H1 (cell line): ENCODE results near the gene ZNF526.

ENCODE experiments used
- CBX5 ChIP-seq: fragments of 300-800, 300-1000 bp; sonication (generic); IDR thresholded peaks from 2 replicates; pipeline ENCODE4 v1.7.1; 2016; ENCODE audit warnings: antibody characterized with exemption, low read length, low read depth
- CEBPB ChIP-seq: IDR thresholded peaks from 2 replicates; pipeline ENCODE4 v1.6.1; 2012; ENCODE audit warnings: low read depth, low read length
- CHD1 ChIP-seq: IDR thresholded peaks from 2 replicates; pipeline ENCODE4 v1.6.1; 2012; ENCODE audit warnings: low read depth, low read length, improper control_type of control experiment
- CHD2 ChIP-seq: IDR thresholded peaks from 2 replicates; pipeline ENCODE4 v1.6.1; 2012; ENCODE audit warnings: low read length, improper control_type of control experiment
- EP300 ChIP-seq, 2 experiments: IDR thresholded peaks; 1 replicate in 1 of 2; 2 replicates in 1 of 2; pipeline ENCODE4 v1.6.1; 2011 to 2012; ENCODE audit warnings: low read depth in 2 of 2, low read length in 2 of 2, mild to moderate bottlenecking in 2 of 2, borderline replicate concordance in 1 of 2, inconsistent platforms in 1 of 2, moderate library complexity in 1 of 2
- EZH2 ChIP-seq: fragments of 200-600 bp; sonication (generic); IDR thresholded peaks from 2 replicates; pipeline ENCODE4 v1.7.1; 2012; ENCODE audit warnings: low read depth, mild to moderate bottlenecking, moderate library complexity, low read length, inconsistent platforms; ENCODE audit not compliant: severe bottlenecking
- GTF2F1 ChIP-seq: IDR thresholded peaks from 2 replicates; pipeline ENCODE4 v1.6.1; 2012; ENCODE audit warnings: low read depth, low read length, improper control_type of control experiment, borderline replicate concordance
- MAFK ChIP-seq: IDR thresholded peaks from 2 replicates; pipeline ENCODE4 v1.6.1; 2012; ENCODE audit warnings: low read depth, mild to moderate bottlenecking, improper control_type of control experiment, low read length
- POLR2A ChIP-seq, 2 experiments: IDR thresholded peaks; 1 replicate in 1 of 2; 2 replicates in 1 of 2; pipeline ENCODE4 v1.6.1; 2011; ENCODE audit warnings: low read depth in 2 of 2, low read length in 2 of 2, mild to moderate bottlenecking in 2 of 2; ENCODE audit errors: control extremely low read depth in 1 of 2
- POLR2AphosphoS5 ChIP-seq: IDR thresholded peaks from 2 replicates; pipeline ENCODE4 v1.6.1; 2011; ENCODE audit warnings: low read depth, low read length
- SIN3A ChIP-seq, 2 experiments: IDR thresholded peaks in 1 of 2; conservative IDR thresholded peaks in 1 of 2; 2 replicates each; pipeline ENCODE4 v1.6.1; 2011 to 2012; ENCODE audit warnings: low read length in 2 of 2, improper control_type of control experiment in 1 of 2, low read depth in 1 of 2, mild to moderate bottlenecking in 1 of 2
- TEAD4 ChIP-seq: IDR thresholded peaks from 2 replicates; pipeline ENCODE4 v1.6.1; 2012; ENCODE audit warnings: low read depth, low read length, inconsistent platforms, mixed read lengths
- YY1 ChIP-seq: IDR thresholded peaks from 2 replicates; pipeline ENCODE4 v1.6.1; 2011; ENCODE audit warnings: low read depth, mild to moderate bottlenecking, low read length
- TF ChIP-seq, protein P1 (sequence below), 3 experiments: IDR thresholded peaks; 1 replicate in 2 of 3; 2 replicates in 1 of 3; pipeline versions ENCODE4 v1.5.1 to v1.6.1; 2011; ENCODE audit warnings: low read length in 3 of 3, mild to moderate bottlenecking in 3 of 3, inconsistent platforms in 2 of 3, low read depth in 1 of 3, moderate library complexity in 1 of 3; ENCODE audit not compliant: insufficient read depth in 1 of 3; ENCODE audit errors: control extremely low read depth in 1 of 3

GRCh38 chr19:42274065-42274682, 54.1 kb downstream of the ZNF526 start:
- TF ChIP-seq YY1 (no peak), CEBPB (no peak), POLR2AphosphoS5 (no peak), POLR2A (IDR thresholded peaks at IDR 0.05; ENCODE audit: control extremely low read depth in 1 of 2, low read depth in 2 of 2, low read length in 2 of 2) (no peak), TEAD4 (no peak), SIN3A (conservative IDR thresholded peaks at IDR 0.05 in 1 of 2, IDR thresholded peaks at IDR 0.05 in 1 of 2; ENCODE audit: low read depth in 1 of 2, low read length in 2 of 2) (no peak), EZH2 (no peak), CHD2 (no peak), CHD1 (no peak), GTF2F1 (no peak), EP300 (IDR thresholded peaks at IDR 0.05; ENCODE audit: borderline replicate concordance in 1 of 2, low read depth in 2 of 2, low read length in 2 of 2) (no peak), CBX5 (no peak), MAFK (no peak)
- TF ChIP-seq, protein P1, sequence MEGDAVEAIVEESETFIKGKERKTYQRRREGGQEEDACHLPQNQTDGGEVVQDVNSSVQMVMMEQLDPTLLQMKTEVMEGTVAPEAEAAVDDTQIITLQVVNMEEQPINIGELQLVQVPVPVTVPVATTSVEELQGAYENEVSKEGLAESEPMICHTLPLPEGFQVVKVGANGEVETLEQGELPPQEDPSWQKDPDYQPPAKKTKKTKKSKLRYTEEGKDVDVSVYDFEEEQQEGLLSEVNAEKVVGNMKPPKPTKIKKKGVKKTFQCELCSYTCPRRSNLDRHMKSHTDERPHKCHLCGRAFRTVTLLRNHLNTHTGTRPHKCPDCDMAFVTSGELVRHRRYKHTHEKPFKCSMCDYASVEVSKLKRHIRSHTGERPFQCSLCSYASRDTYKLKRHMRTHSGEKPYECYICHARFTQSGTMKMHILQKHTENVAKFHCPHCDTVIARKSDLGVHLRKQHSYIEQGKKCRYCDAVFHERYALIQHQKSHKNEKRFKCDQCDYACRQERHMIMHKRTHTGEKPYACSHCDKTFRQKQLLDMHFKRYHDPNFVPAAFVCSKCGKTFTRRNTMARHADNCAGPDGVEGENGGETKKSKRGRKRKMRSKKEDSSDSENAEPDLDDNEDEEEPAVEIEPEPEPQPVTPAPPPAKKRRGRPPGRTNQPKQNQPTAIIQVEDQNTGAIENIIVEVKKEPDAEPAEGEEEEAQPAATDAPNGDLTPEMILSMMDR (IDR thresholded peaks at IDR 0.05; ENCODE audit: control extremely low read depth in 1 of 3, insufficient read depth in 1 of 3, low read depth in 1 of 3, low read length in 3 of 3) = no peak
